ENCODE results near the gene KPNA6. TPM values are rescaled to one million over a fixed set of nuclear protein-coding genes. Genes with fewer than 3 reads are reported as not detected.
A peak's percentile ranks its signal among the peaks of the same experiment; 100 is the strongest.

The KPNA6 gene
- total and polyA plus RNA-seq, 2 of the 13 experiments (the other 11 are each of a cell fraction or from before 2014, with no cell fraction given) = 22.0 to 47.5 TPM

GRCh38 chr1:32178380-32179192, 70.7 kb downstream of the KPNA6 start (continued):
- TF ChIP-seq CENPT (CRISPR knock-in tag; IDR thresholded peaks at IDR 0.05; ENCODE audit: low read depth) (no peak), TAF1 (CRISPR knock-in tag; IDR thresholded peaks at IDR 0.05) (0 out of 2 replicates have a peak, but pooled peaks have one; percentile 15), RERE (CRISPR knock-in tag; IDR thresholded peaks at IDR 0.05; ENCODE audit: low read depth) (no peak), NBN (conservative IDR thresholded peaks at IDR 0.05) (no peak), ZNF691 (CRISPR knock-in tag; IDR thresholded peaks at IDR 0.05; ENCODE audit: borderline replicate concordance, low read depth) (peak; percentile 98), CREM (IDR thresholded peaks at IDR 0.05) (peak; percentile 59), CREM (CRISPR knock-in tag; IDR thresholded peaks at IDR 0.05) (no peak), SRSF1 (optimal IDR thresholded peaks at IDR 0.05; ENCODE audit: low read depth, low read length) (no peak), BHLHE40 (IDR thresholded peaks at IDR 0.05; ENCODE audit: low read length) (no peak), SIX4 (CRISPR knock-in tag; IDR thresholded peaks at IDR 0.05) (no peak), ZNF317 (CRISPR knock-in tag; IDR thresholded peaks at IDR 0.05) (no peak), NPAS2 (CRISPR knock-in tag; IDR thresholded peaks at IDR 0.05; ENCODE audit: borderline replicate concordance) (no peak), HCFC1 (IDR thresholded peaks at IDR 0.05; ENCODE audit: low read depth, low read length) (no peak), MNT (IDR thresholded peaks at IDR 0.05) (no peak), ZBTB25 (CRISPR knock-in tag; IDR thresholded peaks at IDR 0.05) (peak; percentile 71; the same call in 1 of the 2 replicates), ARNT (IDR thresholded peaks at IDR 0.05) (no peak), ZBTB43 (CRISPR knock-in tag; conservative IDR thresholded peaks at IDR 0.05) (no peak), ZNF124 (CRISPR knock-in tag; IDR thresholded peaks at IDR 0.05) (peak; percentile 31; the same call in 1 of the 2 replicates), YEATS2 (CRISPR knock-in tag; IDR thresholded peaks at IDR 0.05; ENCODE audit: borderline replicate concordance) (no peak), POGZ (CRISPR knock-in tag; IDR thresholded peaks at IDR 0.05) (no peak), JARID2 (CRISPR knock-in tag; IDR thresholded peaks at IDR 0.05; ENCODE audit: insufficient replicate concordance) (peak; percentile 22)
